Kidney capillary endothelial cell (primary cell): ENCODE measurements around the gene BMP3.
A peak's percentile ranks its signal among the peaks of the same experiment; 100 is the strongest.

Source experiments
- DNase-seq: peaks from one replicate; pipeline ENCODE4 v3.0.0-alpha.2; 2018; ENCODE audit warnings: low spot score

BMP3 gene

DNA sequence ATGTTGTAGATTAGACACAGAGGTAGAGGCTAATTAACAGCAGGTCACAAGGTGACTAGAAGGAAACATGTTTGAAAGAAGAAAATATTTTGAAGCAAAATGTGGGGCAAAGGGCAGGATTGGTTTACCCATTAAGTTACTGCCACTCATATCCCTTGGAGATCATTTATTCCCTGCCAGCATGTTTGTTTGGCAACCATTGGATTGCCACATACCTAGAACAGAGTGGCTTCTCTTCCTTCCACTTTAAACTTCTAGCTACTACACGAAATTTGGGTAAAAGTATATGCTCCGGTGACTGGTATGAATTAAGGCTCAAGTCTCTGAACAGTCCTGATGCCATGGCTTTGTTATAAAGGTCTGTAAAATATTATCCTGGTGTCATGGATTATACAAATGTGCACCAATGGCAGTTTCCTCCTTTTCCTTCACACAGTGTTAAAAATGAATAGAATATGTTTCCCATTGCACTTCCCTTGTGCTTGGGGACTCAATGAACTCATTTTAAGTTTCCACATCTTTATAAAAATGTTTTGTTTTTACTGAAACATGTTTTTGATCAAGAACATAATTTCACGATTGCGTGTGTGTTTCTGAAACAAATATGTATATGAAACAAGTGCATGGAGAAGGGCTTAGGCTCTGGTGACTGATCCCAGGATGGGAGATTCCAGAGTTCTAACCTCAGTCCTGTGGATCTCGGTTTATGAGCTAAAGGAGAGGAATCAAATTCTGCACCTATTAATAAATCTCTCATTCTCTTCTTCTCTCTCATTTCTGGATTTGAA lies 12.3 kb downstream of the BMP3 start:
- no peak for DNase-seq

DNA sequence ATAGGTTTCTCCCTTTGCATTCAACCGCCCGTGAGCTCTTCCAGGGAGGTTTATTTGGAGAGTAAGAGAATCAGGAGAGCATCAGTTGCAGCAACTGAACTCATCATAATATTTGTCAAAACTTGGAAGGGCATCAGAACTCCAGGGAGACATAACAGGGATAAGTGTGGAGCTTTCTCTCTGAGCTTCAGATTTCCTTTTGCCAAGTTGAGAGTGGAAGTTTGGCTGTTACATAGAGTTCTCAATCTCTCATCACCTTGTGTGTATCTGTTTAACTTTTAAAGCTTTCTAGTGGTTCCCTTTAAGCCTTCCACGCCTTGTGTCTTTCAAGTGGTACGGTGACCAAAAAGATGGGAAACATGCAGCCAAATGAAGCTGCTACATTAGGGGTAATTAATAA lies 18.8 kb downstream of the BMP3 start:
- DNase-seq = no peak

DNA sequence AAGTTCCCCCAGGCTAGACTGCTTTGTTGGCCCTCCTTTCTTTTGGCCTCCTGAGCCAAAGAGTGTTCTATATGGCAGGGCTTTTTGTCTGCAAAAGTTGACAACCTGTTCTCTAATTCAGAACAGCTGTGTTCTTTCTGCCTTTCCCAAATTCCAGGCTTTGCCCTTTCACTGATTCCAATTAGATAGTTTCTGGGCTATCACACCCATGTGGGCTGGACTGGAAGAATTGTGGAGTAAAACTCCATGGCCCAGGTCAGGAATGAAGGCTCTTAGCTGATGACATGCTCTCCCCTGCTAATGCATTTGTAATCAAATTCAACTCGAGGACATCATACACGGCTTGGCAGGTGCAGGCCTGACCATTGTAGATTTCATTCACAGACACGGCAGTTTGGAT lies 19.4 kb downstream of the BMP3 start:
- no peak for DNase-seq

DNA sequence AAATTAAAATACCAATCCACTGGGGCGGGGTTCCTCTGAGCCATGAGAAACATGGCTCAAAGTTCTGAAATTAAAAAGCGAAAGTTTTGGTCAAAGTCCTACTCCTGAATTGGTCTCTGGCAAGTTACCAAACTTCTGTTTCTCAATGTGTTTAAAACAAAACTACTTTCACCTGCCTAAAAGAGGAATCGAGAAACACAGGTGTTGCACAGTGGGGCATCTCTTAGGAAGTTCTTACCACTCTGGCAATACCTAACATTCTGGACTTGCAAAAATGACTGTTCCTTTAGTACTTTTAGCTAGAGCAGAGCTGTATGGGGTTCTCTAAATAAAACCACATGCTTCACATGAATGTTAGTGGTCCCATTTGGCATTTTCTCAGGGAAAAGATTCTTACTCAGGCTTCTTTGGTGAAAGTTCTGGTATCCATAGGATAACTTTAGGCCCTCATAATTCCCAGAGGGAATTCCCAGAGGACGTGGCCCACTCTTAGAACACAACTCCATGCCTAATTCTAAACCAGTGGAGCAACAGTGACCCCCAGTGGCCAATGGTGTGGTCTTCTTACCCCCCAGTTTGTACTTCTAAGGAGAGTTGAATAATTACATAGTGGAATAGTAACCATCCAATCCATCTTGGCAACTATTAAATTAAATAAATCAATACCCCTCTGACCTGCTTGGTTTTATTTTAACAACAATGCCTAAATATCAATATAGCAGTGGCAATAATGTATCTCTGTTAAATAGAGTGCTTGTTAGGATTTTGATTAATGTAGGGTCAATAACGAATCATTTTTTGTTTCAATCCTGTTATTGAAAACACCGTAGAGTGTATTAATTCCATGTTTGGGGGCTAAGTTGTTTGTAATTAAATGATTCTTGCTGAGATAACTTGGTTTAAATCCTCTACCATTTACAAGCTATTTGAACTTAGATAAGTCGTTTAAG lies 21.9 kb downstream of the BMP3 start:
- peak; percentile 48 for DNase-seq

DNA sequence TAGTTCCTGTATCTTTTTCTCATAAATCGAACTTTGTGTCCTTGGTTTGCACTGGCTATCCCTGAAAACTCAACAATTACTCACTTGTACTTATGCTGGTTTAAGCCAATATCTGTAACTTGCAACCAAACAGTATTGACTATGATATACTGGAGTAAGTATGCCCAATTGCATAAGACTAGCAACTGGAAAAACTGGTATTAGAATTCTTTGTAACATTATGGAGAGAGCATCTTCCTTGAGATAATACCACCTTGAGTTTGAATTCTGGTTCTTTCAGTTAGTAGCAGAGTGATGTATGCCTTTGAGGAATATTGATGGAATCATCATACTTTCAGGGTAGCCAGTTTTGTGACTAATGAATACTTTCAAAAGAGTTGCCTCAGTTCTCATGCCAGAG lies 28.1 kb downstream of the BMP3 start:
- DNase-seq = no peak

DNA sequence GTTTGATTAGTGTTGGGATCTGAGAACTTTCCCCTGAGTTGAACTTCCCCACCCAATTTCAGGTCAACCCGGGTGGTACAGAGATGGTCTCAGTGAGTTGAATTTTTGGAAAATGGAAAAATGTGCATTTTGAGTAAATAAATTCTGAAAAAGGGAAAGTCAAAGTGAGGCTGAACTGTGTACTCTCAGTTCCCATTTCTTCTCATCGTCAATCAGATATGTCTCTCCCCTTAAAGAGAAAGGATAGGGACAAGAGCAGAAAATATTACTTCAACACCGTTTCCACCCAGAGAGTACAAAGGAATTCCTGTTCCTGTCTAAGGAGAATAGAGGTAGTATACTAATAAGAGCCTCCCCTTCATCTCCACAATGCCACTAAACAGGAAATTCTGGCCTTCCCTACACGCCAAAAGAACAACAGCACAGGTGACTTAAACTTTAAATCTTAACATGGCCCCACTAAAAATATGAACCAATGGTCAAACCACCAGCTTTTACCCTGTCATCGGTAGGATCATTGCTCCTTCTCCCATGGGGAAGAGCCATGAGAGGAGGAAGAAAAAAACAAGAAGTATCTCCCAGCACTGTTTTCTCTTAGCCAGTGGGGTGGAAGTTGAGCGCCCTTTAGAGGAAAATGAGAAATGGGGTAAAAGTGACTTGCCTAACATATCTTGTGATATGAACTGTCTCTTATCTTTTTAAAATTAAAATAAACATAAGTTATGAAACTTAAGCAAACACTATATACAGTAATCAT lies 30.3 kb downstream of the BMP3 start:
- no peak for DNase-seq

DNA sequence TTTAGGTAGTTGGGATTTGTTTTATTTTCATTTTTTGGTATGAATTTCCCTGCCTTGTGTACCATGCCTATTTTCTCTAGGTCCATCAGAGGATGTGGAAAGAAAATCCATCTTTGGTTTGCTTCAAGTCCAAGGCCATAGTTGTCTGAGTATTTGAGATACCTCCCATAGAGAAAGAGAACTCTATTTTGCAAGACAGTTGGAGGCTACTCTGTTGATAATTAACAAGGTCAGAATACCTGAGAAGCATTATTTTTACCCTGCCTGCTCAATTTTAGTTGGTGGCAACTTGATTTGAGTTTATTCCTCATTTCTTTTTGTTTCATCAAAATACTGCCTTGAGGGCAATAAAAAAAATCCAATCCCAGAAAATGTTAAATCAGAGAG lies 30.8 kb downstream of the BMP3 start:
- DNase-seq = no peak

DNA sequence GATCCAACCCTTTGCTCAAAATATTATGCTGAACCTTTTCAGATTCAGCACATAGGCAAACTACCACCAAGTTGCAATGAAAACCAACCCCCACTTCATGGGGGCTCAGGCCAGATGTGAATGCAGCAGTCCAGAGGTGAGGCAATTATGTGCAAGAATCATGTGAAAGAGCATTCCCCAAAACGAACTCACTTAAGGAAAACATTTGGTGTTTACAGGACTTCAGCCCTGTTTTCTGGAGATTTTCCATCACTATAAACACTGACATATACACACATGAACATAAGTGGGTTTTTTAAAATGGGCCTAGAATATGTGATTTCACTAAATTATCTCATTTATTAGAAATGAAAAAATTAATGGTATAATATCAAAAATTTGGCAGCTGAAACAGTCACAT lies 31.5 kb downstream of the BMP3 start:
- no peak for DNase-seq

DNA sequence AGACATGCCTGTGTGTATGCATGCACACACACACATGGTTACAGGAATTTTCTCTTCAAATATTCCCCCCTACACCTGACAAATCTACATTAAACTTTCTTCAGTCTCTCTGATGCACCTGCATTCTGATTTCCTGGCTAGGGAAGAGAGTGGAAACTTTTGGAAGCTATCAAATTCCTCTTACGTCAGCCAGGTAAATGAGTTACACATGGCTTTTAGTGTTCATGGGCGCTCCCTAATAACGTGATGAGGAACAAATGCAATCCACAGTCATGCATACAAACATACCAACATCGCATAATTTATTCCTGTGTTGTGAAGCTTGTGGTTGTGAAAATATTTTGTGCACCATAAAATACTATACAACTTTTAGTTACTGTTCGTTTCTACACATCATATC lies 34.9 kb downstream of the BMP3 start:
- DNase-seq = no peak

DNA sequence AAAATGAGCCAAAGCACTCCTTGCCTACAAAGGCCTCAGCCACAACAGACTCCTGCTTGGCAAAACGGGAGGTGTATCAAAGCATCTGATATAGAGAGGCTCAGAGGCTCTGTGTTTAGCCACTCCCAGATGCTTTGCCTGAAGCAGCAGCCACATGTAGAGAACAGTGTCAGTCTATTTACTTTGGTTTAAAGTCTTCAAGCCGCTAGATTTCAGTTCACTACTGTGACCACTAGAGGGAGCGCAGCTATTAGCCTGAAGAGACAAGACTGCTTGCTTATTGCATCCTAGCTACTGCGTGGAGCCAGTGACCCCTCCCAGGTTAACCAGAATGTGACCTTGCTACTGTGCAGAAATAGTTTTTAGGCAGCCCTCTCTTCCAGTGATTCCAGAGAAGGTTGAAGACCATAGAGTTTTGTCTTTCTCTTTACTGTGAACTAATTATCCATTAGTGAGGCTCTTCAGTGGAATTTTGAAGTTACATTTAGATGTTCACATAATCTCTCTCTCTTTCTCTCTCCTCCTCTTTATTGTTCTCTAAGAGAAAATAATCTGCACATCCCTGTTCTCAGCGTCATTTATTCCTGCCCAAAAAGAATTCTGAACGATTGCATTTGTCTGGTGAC lies 39.3 kb downstream of the BMP3 start:
- DNase-seq = peak; percentile 63

DNA sequence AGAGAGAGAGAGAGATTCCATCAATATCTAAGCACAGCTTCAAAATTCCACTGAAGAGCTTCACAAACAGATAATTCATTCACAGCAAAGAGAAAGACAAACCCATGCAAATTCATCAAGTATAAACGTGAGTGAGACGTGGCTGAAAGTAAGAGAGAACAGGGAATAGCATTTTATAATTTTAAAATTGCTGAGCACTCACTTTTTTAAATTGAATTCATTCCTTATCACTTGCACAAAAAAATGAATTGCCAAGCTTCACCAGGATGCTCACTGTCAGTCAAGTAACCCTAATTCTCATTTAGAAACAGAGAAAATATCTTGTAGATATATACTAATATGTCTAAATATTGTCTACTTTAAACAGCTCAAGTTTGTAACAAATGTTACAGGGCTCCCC lies 40.5 kb downstream of the BMP3 start:
- DNase-seq = no peak

DNA sequence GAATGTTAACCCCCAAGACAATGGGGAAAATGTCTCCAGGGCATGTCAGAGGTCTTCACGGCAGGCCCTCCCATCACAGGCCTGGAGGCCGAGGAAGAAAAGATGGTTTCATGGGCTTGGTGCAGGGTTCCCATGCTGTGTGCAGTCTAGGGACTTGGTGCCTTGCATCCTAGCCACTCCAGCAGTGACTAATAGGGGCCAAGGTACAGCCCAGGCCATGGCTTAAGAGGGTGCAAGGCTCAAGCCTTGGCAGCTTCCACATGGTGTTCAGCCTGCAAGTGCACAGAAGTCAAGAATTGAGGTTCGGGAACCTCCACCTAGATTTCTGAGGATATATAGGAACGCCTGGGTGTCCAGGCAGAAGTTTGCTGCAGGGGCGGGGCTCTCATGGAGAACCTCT lies 50.6 kb downstream of the BMP3 start:
- no peak for DNase-seq

DNA sequence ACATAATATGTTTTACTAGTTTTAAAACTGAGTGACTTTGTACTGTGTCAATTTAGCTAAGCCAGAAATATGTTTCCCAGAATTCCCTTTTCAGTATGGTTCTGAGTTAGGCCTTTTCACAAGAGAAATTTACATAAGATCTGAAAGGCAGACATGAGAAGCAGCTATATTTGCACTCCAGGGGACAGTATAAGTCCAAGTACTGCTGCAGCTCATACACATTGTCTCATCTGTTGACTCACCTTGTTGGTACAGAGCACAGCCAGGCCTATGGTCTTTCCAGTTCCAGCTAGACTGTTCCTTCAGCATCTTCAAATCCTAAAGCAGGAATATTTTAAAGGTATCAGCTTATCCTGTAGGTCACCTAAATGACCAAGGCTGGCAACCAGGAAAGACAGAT lies 53.5 kb downstream of the BMP3 start:
- DNase-seq = no peak

DNA sequence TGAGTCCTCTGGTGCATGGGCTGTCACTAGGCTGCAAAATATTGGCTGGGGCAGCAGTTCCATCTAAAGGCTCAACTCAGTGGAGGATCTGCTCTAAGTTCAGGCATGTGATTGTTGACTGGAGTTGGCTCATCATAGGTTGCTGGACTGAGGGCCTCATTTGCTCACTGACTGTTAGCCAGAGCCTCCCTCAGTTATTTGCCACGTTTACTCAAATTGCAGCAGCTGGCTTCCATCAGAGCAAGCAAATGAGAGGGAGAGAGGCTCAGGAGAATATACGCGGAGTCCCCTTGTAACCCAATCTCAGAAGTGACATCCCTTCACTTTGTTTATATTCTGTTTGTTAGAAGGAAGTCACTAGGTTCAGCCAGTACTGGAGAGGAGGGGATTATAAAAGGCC lies 54.1 kb downstream of the BMP3 start:
- DNase-seq = no peak

DNA sequence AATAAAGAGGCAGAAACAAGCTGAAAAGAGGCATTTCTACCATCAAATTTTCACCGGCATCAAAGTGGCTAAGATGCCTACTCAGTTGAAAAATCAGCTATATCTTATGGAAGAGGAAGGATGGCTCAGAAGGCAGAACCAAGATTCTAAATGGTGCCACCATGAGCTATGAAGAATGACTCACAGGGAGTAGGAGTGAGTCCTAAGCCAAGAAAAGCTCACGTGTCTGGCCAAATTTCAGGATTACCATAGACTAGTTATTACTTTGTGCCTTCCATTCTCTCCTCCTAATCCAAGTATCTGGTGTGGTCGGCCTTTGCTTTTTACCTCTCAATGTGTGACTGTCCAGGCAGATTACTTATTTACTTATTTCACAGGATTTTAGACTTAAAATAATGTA lies 54.8 kb downstream of the BMP3 start:
- DNase-seq = no peak

DNA sequence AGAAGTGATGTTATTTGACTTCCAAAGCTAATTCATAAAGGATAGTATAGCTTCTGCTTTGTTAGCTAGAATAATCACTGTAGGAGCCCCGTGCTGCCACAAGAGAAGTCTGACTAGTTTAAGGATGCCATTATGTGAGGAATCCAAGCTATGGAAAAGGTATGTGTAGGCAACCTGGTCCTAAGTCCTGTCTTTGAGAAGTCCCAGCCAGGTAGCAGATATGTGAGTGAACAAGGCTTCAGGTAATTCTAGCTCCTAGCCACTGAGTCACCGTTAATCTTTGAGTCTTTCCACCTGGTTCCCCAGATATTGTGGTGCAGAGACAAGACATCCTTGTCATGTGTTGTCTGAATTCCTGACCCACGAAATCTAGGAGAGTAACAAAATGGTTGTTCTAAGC lies 55.5 kb downstream of the BMP3 start:
- DNase-seq = no peak

DNA sequence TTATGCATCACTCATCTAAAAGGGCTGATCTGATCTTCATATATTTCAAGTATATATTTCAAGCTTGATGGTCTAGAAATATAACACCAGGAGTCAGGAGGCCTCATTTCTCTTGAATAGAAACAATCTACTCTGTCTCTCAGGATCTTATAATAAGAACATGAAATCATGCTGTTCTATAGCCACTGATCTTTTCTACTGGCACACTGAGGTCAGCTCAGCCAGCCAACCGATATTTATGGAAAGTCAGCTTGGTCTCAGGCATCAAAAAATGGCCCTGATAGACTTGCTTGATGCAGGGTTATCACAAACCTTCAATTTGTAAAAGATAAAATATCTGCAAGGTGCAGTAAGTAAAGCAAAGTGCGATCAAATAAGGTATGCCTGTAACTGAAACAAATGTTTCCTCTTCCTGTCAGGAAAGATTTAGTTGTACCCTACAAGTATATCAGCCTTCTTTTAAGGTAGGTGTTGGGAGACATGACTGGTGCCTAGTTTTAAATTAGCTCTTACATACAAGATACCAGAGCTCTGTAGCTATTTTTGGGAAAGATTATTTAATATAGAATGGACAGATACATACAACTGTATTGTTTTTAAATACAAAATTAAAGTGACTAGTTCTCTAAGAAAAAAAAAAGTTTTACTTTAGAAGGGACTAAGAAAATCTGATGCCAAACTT lies 63.4 kb downstream of the BMP3 start:
- no peak for DNase-seq

DNA sequence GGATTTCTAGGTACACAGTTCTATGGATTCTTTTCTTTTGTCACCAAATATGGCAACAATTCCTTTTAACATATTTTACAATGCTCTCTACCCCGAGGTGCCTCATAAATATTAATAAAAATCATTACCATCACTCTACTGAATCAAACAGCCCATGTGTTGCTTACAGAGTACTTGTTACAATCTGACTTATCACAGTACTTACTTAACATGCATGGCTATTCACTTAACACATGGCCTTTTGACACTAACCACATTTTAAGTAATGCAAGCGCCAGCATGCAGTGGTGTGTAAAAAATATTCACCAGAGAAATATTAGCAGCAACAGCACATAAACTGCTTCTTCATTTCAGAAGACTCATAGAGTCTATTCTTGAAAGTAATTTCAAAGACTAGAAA lies 64.9 kb downstream of the BMP3 start:
- no peak for DNase-seq

DNA sequence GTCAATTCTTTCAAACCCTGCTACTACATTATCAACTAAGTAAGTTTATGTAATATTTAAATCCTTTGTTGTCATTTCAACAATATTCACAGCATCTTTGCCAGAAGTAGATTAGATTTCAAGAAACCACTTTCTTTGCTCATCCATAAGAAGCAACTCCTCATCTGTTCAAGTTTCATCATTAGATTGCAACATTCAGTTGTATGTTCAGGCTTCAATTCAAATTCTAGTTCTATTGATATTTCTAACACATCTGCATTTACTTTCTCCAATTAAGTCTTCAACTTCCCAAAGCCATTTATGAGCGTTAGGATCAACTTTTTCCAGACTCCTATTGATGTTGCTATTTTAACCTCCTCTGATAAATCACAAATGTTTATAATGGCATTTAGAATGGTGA lies 66.1 kb downstream of the BMP3 start:
- DNase-seq = no peak

DNA sequence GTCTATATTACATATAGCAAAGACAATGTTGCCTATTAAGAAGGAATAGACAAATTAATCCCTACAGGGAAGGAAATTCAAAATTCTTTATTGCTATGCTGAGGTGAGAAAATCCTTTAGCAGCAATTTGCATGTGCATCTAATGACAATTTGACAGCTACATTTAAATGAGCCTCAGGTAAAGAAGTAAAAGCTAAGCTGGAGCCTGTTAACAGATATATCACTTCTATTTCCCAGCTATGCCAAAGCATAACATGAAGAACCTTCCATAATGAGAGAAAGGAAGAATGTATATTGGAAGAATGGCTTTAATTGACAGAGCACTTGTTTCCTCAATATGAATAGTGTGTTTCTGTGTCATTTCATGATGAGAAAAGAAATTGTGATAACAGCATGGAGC lies 71.6 kb downstream of the BMP3 start:
- no peak for DNase-seq

DNA sequence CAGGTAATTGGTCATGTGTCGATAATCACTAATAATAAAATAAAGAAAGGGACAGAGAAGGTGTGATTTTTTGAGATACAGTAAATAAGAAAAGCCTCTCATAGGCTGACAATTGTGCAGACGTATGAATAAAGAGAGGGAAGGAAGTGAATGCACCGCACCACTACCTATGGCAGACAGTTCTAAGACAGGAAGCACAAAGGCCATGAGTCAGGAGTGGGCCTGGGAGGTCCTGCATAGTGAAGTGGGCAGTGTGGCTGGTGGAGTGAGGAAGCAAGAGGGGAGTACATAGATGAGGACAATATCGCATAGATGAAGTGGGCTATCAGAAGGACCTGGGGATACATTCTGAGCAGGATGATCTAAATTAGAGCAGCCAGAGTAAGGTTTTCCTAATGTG lies 75.6 kb downstream of the BMP3 start:
- DNase-seq = no peak
